Epithelial cell of esophagus (primary cell): ENCODE measurements around the gene ZNF217.

ENCODE experiments used
- DNase-seq: peaks from one replicate; pipeline ENCODE4 v3.0.0; 2010; ENCODE audit warnings: low read depth
- H3K4me3 ChIP-seq: 2 replicates; pipeline ENCODE4 v1.5.1; 2011; ENCODE audit warnings: mild to moderate bottlenecking, low read length, control low read depth
- TF ChIP-seq, protein P1 (sequence below): IDR thresholded peaks from 2 replicates; pipeline ENCODE4 v1.5.1; 2011; ENCODE audit warnings: low read depth, mild to moderate bottlenecking, low read length, control low read depth, inconsistent platforms; ENCODE audit not compliant: insufficient read depth; ENCODE audit errors: missing control alignments

The ZNF217 gene

DNA sequence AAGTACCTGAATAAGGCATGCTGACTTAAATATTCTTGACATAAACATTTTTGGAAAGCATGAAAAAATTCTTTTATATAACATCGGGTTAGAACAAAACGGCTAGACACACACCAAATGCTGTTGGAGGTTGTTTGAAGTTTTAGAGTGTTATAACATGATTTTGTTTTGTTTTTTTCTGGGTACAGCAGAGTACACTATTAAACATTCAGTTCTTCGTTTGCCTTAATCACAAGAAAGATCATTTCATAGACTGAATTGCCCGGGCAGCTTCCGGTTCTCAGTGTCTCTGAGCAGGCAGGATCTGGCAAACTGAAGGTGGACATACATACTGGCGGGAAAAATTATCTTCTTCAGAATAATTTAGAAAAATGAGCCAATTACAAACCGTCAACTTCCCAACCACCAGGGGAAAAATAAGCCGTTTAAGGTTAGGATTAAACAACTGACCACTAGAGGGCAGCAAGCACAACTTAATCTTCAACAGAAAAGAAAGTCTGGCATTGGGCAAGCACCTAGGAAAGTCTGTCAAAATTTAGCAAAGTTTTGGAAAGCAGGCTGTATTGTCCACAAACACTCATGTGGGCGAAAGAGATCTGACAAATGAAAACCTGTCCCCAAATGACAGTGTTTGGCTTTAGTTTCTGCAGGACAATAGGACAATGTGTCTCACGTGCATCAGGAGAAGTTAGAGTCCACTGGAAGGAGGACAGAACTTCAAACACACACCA, 15.0 kb downstream of the ZNF217 start:
- TF ChIP-seq, protein P1, sequence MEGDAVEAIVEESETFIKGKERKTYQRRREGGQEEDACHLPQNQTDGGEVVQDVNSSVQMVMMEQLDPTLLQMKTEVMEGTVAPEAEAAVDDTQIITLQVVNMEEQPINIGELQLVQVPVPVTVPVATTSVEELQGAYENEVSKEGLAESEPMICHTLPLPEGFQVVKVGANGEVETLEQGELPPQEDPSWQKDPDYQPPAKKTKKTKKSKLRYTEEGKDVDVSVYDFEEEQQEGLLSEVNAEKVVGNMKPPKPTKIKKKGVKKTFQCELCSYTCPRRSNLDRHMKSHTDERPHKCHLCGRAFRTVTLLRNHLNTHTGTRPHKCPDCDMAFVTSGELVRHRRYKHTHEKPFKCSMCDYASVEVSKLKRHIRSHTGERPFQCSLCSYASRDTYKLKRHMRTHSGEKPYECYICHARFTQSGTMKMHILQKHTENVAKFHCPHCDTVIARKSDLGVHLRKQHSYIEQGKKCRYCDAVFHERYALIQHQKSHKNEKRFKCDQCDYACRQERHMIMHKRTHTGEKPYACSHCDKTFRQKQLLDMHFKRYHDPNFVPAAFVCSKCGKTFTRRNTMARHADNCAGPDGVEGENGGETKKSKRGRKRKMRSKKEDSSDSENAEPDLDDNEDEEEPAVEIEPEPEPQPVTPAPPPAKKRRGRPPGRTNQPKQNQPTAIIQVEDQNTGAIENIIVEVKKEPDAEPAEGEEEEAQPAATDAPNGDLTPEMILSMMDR: peak; percentile 76
- peak; percentile 89 for DNase-seq
- H3K4me3 ChIP-seq: no peak overlapping the region

DNA sequence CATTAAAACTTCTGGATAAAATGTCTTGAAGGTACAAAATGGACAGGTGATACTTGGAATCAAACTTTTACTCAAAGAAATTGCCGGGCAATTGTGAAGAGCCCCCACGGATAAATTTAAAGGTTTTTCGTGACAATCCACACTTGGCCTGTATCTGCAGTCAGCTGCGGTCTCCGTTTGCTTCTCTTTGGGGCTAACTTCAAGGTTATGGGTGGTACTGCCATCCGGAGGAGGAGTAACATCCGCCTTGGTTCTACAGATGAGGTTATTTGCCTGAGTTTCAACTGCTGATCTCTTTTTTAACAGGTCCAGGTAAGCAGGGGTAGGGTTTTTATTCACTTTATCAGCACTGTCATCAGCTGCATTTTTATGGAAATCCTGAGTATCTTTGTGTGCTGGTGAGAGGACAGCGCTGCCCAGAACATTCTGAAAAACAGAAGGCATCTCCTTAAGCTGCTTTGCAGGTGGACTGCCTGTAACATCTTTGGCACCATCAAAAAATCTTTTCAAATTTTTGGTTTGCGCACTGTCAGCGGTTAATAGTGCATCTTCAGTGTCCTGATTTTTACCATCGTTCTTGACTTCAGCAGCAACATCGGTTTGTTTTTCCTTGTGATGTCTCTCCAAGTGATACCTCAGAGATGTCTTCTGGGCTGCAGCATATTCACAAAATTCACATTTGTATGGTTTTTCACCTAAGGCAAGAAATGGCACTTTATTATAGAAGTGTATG, 16.9 kb downstream of the ZNF217 start:
- H3K4me3 ChIP-seq: no peak overlapping the region
- TF ChIP-seq, protein P1: no peak
- no peak for DNase-seq

GRCh38 chr20:53576195-53576580, 17.5 kb downstream of the ZNF217 start:
- no peak for DNase-seq
- TF ChIP-seq, protein P1: no peak
- H3K4me3 ChIP-seq: no peak overlapping the region

GRCh38 chr20:53575481-53576194, 18.0 kb downstream of the ZNF217 start:
- DNase-seq: no peak
- TF ChIP-seq, protein P1: no peak
- no peak overlapping the region for H3K4me3 ChIP-seq

GRCh38 chr20:53574819-53575218, 18.8 kb downstream of the ZNF217 start:
- TF ChIP-seq, protein P1: peak; percentile 8
- no peak overlapping the region for H3K4me3 ChIP-seq
- DNase-seq: peak; percentile 54

- no peak overlapping the region for H3K4me3 ChIP-seq
- TF ChIP-seq, protein P1: no peak
- no peak for DNase-seq
Measured at GRCh38 chr20:53574259-53574789, 19.3 kb downstream of the ZNF217 start.
